Non-pigmented ciliary epithelial cell (primary cell): ENCODE results near the gene ZCCHC7.
A peak's percentile ranks its signal among the peaks of the same experiment; 100 is the strongest.
"Not testable (repeated sequence)": the region's sequence is repeated elsewhere in the genome, so short reads cannot be mapped to it uniquely, and the experiment has no call there.

Experiments used
- DNase-seq: peaks from one replicate; pipeline ENCODE4 v3.0.0-alpha.2; 2010; ENCODE audit warnings: low read depth

ZCCHC7 gene

DNA sequence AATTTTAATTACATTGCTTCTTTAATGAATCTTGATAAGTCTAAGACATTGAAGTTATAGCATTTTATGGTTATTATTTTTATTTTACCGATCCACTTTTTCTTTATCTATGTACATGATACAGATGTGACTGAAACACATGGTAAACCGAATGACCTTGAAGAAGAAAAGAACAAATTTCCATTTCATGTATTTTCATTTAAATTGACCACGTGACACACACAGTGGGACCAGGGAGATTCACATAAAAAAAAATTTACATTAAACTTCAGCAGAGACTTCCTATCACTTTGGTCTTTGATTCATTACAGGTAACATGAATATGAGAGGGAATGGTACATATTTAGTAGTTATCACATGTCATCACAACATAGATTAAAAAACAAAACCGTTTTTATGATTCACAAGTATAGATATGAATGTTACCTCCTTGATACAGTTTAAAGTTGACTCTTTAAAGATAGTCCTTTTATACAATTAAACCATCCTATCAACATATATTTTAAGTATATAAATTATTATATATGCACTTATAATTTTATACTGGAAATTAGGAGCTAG, 133.1 kb downstream of the ZCCHC7 start:
- DNase-seq: no peak

DNA sequence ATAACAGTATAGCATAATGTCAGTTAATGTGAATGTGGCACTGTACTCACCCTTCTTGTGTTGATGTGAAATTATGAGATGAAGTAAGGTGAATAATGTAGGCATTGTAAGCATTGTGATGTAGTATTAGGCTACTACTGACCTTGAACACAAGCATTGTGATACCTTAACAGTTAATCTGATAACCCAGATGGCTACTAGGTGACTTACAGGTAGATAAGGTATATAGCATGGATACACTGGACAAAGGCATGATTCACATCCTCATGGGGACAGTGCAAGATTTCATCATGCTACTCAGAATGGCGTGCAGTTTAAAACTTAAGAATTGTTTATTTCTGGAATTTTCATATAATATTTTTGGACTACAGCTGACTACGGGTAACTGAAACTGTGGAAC, 134.8 kb downstream of the ZCCHC7 start:
- no peak for DNase-seq

- DNase-seq: no peak
Measured at GRCh38 chr9:37255944-37256862, 135.8 kb downstream of the ZCCHC7 start.

- DNase-seq: no peak
Measured at GRCh38 chr9:37259951-37260350, 139.6 kb downstream of the ZCCHC7 start.

DNA sequence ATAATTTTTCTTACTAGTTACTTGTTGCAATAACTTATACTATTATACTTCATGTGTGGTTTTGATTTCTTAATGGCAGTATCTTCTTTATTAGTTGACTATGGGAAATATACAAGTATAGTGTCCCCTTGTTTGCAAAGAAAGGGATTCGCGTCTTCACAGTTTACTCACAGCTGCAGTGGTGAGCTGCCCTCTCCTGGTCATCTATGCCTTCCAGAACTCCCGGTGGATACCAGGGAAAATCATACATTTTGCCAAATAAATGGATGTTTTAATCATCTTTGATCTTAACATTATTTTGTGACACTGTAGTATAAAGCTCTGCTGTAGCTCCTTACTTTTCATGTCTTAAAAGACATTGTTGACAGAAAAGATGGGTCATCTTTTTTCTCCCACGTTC, 142.0 kb downstream of the ZCCHC7 start:
- no peak for DNase-seq

DNA sequence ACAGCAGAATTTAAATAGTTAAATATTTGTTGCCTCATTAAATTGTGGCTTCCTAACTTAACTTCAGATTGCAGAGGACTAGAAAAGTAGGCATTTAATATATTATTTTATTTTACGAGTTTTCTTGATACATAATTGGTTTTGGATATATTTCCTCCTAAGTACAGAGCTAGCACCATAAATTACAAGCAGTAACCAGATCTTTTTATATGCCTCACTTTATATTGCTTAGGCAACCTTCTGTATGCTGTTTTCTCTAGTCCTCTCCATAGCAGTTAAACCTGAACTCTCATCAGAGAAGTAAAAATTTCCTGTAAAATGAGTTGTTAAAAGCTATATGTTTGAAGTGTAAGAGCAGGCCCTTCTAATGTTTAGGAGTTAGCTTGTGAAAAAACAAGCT, 144.2 kb downstream of the ZCCHC7 start:
- no peak for DNase-seq

GRCh38 chr9:37266630-37267029, 146.3 kb downstream of the ZCCHC7 start:
- no peak for DNase-seq

GRCh38 chr9:37269221-37269620, 148.8 kb downstream of the ZCCHC7 start:
- DNase-seq: no peak

- no peak for DNase-seq
Measured at GRCh38 chr9:37271679-37272078, 151.3 kb downstream of the ZCCHC7 start.

- no peak for DNase-seq
Measured at GRCh38 chr9:37273595-37273994, 153.2 kb downstream of the ZCCHC7 start.

DNA sequence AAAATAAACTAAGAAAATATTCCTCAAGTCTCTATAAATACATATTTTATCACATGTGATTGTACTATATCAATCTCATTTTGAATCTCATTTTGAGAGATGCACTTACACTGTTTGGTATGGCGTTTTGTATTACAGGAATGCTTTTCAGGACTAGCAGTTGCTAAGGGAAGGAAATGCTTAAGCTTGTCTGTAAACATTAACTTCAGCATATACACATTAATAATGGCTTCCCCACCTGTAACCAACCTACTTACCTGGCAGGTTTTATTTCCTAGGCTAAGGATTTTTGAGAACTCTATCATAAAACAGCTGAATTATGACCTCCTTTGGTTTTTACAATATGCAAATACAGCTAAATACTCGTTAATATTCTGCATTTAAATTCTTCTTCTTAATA, 161.2 kb downstream of the ZCCHC7 start:
- DNase-seq: no peak

DNA sequence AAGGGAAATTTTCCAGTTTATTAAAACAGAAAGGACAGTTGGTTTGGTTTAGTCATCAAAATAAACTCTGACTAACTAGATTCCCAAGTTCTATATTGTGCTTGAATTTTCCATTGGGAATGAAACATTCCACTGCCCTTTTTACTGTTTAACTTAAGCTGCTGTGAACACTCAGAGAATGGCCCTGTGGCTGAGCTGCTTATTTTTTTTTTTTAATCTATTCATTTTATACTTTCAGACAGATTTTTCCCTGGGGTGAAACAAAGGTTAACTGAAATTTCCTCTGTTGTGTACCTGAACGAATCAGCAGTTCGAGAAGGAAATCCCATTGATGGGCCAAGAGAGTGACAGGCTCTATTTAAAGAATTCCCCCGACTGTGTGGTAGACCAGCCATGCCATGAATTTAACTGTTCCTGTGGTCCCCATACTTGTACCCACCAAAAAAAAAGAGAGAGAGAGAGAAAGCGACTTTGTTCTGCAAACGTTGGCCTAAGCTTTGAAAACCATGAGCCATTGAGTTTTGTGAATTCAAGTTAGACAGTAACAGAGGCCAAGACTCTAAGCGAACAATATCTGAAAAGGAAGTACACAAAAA, 163.5 kb downstream of the ZCCHC7 start:
- DNase-seq: peak; percentile 42

DNA sequence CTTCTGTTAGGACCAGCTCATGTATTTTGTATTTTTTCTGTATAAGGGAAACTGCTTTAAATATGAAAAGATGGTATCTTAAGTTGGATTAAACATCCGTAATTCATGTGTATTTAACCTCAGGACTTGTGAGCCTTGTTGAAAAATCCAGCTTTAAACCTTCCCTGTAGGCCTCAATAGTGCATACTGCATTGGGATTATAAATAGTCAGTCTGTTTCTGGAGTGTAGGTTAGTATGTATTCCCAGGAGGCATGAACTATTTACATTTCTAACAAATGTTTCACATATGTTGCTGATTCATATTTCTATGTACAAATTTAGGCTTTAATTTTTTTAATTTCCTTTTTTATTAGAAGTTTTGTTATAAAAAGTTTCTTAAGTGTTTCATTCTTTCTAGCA, 164.3 kb downstream of the ZCCHC7 start:
- no peak for DNase-seq

DNA sequence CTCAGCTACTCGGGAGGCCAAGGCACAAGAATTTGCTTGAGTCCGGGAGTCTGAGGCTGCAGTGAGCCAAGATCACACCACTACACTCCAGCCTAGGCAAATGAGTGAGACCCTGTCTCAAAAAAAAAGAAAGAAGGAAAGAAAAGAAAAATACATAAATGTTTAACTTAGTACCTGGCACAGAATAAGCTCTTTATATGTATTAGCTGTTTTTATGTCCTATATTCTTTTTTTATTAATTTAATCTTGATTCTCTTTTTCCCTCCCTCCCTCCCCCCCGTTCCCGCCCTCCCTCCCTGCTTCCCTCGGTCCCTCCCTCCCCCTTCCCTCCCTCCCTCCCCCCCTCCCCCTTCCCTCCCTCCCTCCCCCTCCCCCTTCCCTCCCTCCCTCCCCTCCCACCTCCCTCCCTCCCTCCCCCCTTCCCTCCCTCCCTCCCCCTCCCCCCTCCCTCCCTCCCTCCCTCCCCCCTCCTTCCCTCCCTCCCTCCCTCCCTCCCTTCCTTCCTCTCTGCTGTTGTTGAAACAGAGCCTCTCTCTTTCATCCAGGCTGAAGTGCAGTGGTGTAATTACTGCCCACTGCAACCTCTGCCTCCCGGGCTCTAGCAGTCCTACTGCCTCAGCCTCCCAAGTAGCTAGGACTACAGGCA, 166.3 kb downstream of the ZCCHC7 start:
- no peak for DNase-seq

GRCh38 chr9:37287317-37287716, 166.9 kb downstream of the ZCCHC7 start:
- DNase-seq: no peak

GRCh38 chr9:37289631-37290030, 169.3 kb downstream of the ZCCHC7 start:
- DNase-seq: no peak

DNA sequence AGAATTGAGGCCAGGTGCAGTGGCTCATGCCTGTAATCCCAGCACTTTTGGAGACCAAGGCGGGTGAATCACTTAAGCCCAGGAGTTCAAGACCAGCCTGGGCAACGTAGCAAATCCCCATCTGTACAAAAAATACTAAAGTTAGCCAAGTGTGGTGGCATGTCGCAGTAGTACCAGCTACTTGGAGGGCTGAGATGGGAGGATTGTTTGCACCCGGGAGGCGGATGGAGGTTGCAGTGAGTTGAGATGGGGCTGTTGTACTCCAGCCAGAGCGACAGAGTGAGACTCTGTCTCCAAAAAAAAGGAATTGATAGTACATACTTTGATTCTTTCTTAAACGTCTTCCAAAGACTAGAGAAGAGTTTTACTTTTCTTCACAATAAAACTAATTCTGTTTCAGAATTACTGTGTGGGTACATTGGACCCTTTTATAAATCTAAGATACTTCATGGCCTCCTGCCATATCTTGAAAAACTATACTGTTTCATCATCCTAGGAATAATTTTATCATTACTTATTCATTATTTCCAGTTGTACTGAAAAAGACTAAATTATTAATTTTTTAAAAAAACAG, 170.1 kb downstream of the ZCCHC7 start:
- no peak for DNase-seq

GRCh38 chr9:37290940-37291485, 170.6 kb downstream of the ZCCHC7 start:
- peak; percentile 60 for DNase-seq

DNA sequence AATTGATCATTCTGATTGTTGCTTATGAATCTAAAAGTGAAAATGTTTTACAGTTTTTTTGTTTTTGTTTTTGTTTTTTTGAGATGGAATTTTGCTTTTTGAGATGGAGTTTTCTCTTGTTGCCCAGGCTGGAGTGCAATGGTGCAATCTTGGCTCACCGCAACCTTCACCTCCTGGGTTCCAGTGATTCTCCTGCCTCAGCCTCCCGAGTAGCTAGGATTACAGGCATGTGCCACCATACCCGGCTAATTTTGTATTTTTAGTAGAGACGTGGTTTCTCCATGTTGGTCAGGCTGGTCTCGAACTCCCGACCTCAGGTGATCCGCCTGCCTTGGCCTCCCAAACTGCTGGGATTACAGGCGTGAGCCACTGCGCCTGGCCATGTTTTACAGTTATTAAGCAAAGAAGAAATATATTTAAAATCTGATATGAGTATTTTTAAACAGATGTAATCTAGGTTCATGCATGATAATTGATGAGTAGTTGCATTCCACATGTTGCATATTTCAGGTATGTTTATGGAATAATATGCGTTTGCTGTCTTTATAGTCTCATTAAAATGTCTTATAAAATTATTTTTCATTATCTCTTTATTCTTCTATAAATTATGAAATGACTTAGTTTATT, 171.4 kb downstream of the ZCCHC7 start:
- not testable (repeated sequence) for DNase-seq

DNA sequence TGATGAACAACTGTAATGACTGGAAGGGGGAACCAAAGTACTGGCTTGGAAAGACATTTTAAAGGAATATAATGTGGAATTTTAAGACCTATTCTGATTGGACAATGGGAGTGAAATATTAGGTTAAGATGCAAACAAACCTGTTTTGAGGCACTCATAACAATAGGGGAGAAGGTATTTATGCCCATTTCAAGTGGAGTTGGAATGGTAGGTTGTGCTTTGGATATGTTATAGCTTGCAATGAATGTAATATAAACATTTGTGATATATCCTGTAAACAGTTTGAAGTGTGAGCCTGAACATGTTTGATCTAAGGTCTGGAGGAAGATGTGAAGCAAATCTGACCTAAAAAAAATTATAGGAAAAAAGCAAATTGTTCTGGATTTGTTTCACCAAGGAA, 172.5 kb downstream of the ZCCHC7 start:
- no peak for DNase-seq

GRCh38 chr9:37293664-37294524, 173.5 kb downstream of the ZCCHC7 start:
- DNase-seq: no peak
